Measurements from ENCODE around the gene ZNF473.
"Not testable (repeated sequence)": the region's sequence is repeated elsewhere in the genome, so short reads cannot be mapped to it uniquely, and the experiment has no call there.

Gene ZNF473

GRCh38 chr19:50051228-50051895, 25.6 kb downstream of the ZNF473 start:
- not testable (repeated sequence) for FAIRE-seq

- FAIRE-seq: no peak
These were observed 26.2 kb downstream of the ZNF473 start for GRCh38 chr19:50051964-50052363.

GRCh38 chr19:50053119-50053518, 27.3 kb downstream of the ZNF473 start:
- no peak for FAIRE-seq

GRCh38 chr19:50058425-50058824, 32.6 kb downstream of the ZNF473 start:
- no peak for FAIRE-seq

GRCh38 chr19:50059045-50059444, 33.2 kb downstream of the ZNF473 start:
- no peak for FAIRE-seq

GRCh38 chr19:50060107-50060506, 34.3 kb downstream of the ZNF473 start:
- FAIRE-seq: no peak

- FAIRE-seq: no peak
These were observed 35.8 kb downstream of the ZNF473 start for GRCh38 chr19:50061650-50062049.

GRCh38 chr19:50065938-50066337, 40.1 kb downstream of the ZNF473 start:
- no peak for FAIRE-seq

GRCh38 chr19:50067575-50067974, 41.8 kb downstream of the ZNF473 start:
- no peak for FAIRE-seq

- not testable (repeated sequence) for FAIRE-seq
These were observed 42.6 kb downstream of the ZNF473 start for GRCh38 chr19:50068382-50068781.

- FAIRE-seq: not testable (repeated sequence)
These were observed 49.3 kb downstream of the ZNF473 start for GRCh38 chr19:50075076-50075475.

- FAIRE-seq: not testable (repeated sequence)
These were observed 50.0 kb downstream of the ZNF473 start for GRCh38 chr19:50075644-50076372.

GRCh38 chr19:50076581-50077355, 51.0 kb downstream of the ZNF473 start:
- not testable (repeated sequence) for FAIRE-seq

- not testable (repeated sequence) for FAIRE-seq
These were observed 53.2 kb downstream of the ZNF473 start for GRCh38 chr19:50079014-50079413.

- FAIRE-seq: not testable (repeated sequence)
These were observed 58.6 kb downstream of the ZNF473 start for GRCh38 chr19:50084440-50084839.

GRCh38 chr19:50087153-50087552, 61.3 kb downstream of the ZNF473 start:
- FAIRE-seq: not testable (repeated sequence)

- FAIRE-seq: not testable (repeated sequence)
These were observed 64.9 kb downstream of the ZNF473 start for GRCh38 chr19:50090706-50091105.

- FAIRE-seq: not testable (repeated sequence)
These were observed 66.0 kb downstream of the ZNF473 start for GRCh38 chr19:50091786-50092185.

GRCh38 chr19:50092597-50092996, 66.8 kb downstream of the ZNF473 start:
- not testable (repeated sequence) for FAIRE-seq

- FAIRE-seq: not testable (repeated sequence)
These were observed 72.1 kb downstream of the ZNF473 start for GRCh38 chr19:50097884-50098283.

- FAIRE-seq: not testable (repeated sequence)
These were observed 73.1 kb downstream of the ZNF473 start for GRCh38 chr19:50098892-50099291.

- FAIRE-seq: not testable (repeated sequence)
These were observed 73.9 kb downstream of the ZNF473 start for GRCh38 chr19:50099696-50100095.

- not testable (repeated sequence) for FAIRE-seq
These were observed 75.1 kb downstream of the ZNF473 start for GRCh38 chr19:50100946-50101345.
